Measurements from ENCODE around the gene ABCC8.

The ABCC8 gene

GRCh38 chr11:17519061-17519885 lies 42.6 kb upstream of the ABCC8 start:
- TF ChIP-seq, protein P1, sequence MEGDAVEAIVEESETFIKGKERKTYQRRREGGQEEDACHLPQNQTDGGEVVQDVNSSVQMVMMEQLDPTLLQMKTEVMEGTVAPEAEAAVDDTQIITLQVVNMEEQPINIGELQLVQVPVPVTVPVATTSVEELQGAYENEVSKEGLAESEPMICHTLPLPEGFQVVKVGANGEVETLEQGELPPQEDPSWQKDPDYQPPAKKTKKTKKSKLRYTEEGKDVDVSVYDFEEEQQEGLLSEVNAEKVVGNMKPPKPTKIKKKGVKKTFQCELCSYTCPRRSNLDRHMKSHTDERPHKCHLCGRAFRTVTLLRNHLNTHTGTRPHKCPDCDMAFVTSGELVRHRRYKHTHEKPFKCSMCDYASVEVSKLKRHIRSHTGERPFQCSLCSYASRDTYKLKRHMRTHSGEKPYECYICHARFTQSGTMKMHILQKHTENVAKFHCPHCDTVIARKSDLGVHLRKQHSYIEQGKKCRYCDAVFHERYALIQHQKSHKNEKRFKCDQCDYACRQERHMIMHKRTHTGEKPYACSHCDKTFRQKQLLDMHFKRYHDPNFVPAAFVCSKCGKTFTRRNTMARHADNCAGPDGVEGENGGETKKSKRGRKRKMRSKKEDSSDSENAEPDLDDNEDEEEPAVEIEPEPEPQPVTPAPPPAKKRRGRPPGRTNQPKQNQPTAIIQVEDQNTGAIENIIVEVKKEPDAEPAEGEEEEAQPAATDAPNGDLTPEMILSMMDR (conservative IDR thresholded peaks at IDR 0.05; ENCODE audit: control insufficient read depth, insufficient read depth, low read depth, low read length): no peak
- H3K4me3 ChIP-seq (ENCODE audit: control insufficient read depth, low read depth, low read length): no peak overlapping the region
- no peak for DNase-seq (ENCODE audit: low read depth)

GRCh38 chr11:17518366-17518765 lies 41.7 kb upstream of the ABCC8 start:
- TF ChIP-seq, protein P1 (conservative IDR thresholded peaks at IDR 0.05; ENCODE audit: control insufficient read depth, insufficient read depth, low read depth, low read length): no peak
- no peak overlapping the region for H3K4me3 ChIP-seq (ENCODE audit: control insufficient read depth, low read depth, low read length)
- DNase-seq (ENCODE audit: low read depth): no peak

GRCh38 chr11:17517186-17517585 lies 40.5 kb upstream of the ABCC8 start:
- no peak overlapping the region for H3K4me3 ChIP-seq (ENCODE audit: control insufficient read depth, low read depth, low read length)
- no peak for DNase-seq (ENCODE audit: low read depth)
- TF ChIP-seq, protein P1 (conservative IDR thresholded peaks at IDR 0.05; ENCODE audit: control insufficient read depth, insufficient read depth, low read depth, low read length): no peak

DNA sequence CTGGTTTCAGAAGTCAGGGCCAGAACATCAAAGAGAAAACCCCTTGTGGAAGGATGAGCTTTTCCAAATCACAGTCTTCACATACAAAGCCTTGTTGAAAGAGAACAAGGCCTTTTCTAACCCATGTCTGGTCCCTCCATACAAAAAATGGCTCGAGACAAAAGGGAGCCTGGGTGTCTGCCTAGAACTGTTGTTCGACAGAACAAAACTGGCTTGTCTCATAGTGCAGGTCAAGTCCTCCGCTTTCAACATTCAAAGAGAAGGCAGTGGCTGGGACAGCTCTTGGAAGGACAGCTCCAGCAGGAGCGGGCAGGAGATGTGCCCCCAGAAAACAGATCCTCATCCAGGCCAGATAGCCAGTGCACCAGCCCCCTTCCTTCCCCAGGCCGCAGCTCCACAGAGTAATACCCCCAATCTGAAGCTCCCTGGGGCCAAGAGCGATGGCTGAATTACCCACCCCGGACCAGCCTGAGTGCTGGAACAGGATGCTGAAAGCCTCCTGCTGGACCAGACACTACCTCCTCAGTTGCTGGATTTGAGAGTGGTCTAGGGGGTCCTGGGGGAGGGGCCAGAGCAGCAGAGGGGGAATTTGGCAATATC lies 40.0 kb upstream of the ABCC8 start:
- TF ChIP-seq, protein P1 (conservative IDR thresholded peaks at IDR 0.05; ENCODE audit: control insufficient read depth, insufficient read depth, low read depth, low read length): no peak
- DNase-seq (ENCODE audit: low read depth): no peak
- no peak overlapping the region for H3K4me3 ChIP-seq (ENCODE audit: control insufficient read depth, low read depth, low read length)

- no peak overlapping the region for H3K4me3 ChIP-seq (ENCODE audit: control insufficient read depth, low read depth, low read length)
- TF ChIP-seq, protein P1 (conservative IDR thresholded peaks at IDR 0.05; ENCODE audit: control insufficient read depth, insufficient read depth, low read depth, low read length): no peak
- no peak for DNase-seq (ENCODE audit: low read depth)
Measured at GRCh38 chr11:17515443-17516176, 39.0 kb upstream of the ABCC8 start.

GRCh38 chr11:17514476-17514875 lies 37.8 kb upstream of the ABCC8 start:
- DNase-seq (ENCODE audit: low read depth): no peak
- no peak overlapping the region for H3K4me3 ChIP-seq (ENCODE audit: control insufficient read depth, low read depth, low read length)
- TF ChIP-seq, protein P1 (conservative IDR thresholded peaks at IDR 0.05; ENCODE audit: control insufficient read depth, insufficient read depth, low read depth, low read length): no peak

All from fibroblast of mammary gland (primary cell).